Stomach (tissue), 19 donors: ENCODE data around the gene PNRC1. TPM values are rescaled to one million over a fixed set of nuclear protein-coding genes. Genes with fewer than 3 reads are reported as not detected.
"Not testable (repeated sequence)": the region's sequence is repeated elsewhere in the genome, so short reads cannot be mapped to it uniquely, and the experiment has no call there.

Source experiments
- DNase-seq, 2 donors: peaks; one replicate each; pipeline versions ENCODE4 v3.0.0 to v3.0.0-alpha.2; 2013 to 2019
- H3K27ac ChIP-seq, 5 donors: fragments of 200-600 bp in 4 of 5; sonication (generic) in 4 of 5; one replicate each; pipeline ENCODE4 v1.5.1; 2013 to 2019; ENCODE audit warnings: mild to moderate bottlenecking in 1 of 5, moderate library complexity in 1 of 5
- H3K27me3 ChIP-seq, 3 donors: fragments of 200-600 bp; sonication (generic); one replicate each; pipeline ENCODE4 v1.5.1; 2017 to 2019; ENCODE audit warnings: mixed run types in 1 of 3
- H3K36me3 ChIP-seq, 4 donors: fragments of 200-600 bp; sonication (generic); 1 replicate in 3 of 4; 2 replicates in 1 of 4; pipeline ENCODE4 v1.5.1; 2016 to 2019
- H3K4me1 ChIP-seq, 4 donors: fragments of 200-600 bp; sonication (generic); one replicate each; pipeline ENCODE4 v1.5.1; 2016 to 2019
- H3K4me3 ChIP-seq, 4 donors: fragments of 200-600 bp; sonication (generic) in 3 of 4; one replicate each; pipeline ENCODE4 v1.5.1; 2016 to 2019; ENCODE audit warnings: mild to moderate bottlenecking in 1 of 4
- H3K9me3 ChIP-seq, 4 donors: fragments of 200-600 bp; sonication (generic); one replicate each; pipeline ENCODE4 v1.5.1; 2016 to 2019
- CTCF ChIP-seq, 7 experiments: fragments of 450-650 bp in 4 of 7; fragments of 200-600 bp in 3 of 7; sonication (generic) in 3 of 7; IDR thresholded peaks; one replicate each; pipeline ENCODE4 v1.5.1; 2016 to 2019; ENCODE audit warnings: antibody characterized with exemption in 7 of 7, control low read depth in 2 of 7, mild to moderate bottlenecking in 1 of 7
- EP300 ChIP-seq: sonication (generic); formaldehyde crosslinking; IDR thresholded peaks from one replicate; pipeline ENCODE4 v1.6.1; 2017; ENCODE audit warnings: antibody characterized with exemption
- POLR2A ChIP-seq, 4 donors: fragments of 450-650 bp; IDR thresholded peaks; one replicate each; pipeline ENCODE4 v1.6.1; 2016; ENCODE audit warnings: antibody characterized with exemption in 4 of 4, control low read depth in 2 of 4, mild to moderate bottlenecking in 1 of 4, moderate library complexity in 1 of 4
- POLR2AphosphoS5 ChIP-seq, 3 donors: sonication (generic); formaldehyde crosslinking; IDR thresholded peaks; one replicate each; pipeline ENCODE4 v1.6.1; 2016; ENCODE audit warnings: antibody characterized with exemption in 3 of 3
- WGBS, 5 donors: extraction: QIAGEN DNeasy Blood & Tissue Kit in 3 of 5; methylation state at CpG; one replicate each; pipeline versions ENCODE4 v1.1.5 to v1.1.7; 2013 to 2018; 5-methylcytosine and 5-hydroxymethylcytosine counted together
- intact Hi-C: fragments of 100-400 bp; cut with DNase I; formaldehyde crosslinking; loops from one replicate; pipeline ENCODE4 v1.15.1; 2023; ENCODE audit warnings: low total_unique reads
- long read RNA-seq, 10 donors: transcript quantifications; one replicate each; lab custom pipeline, GENCODE V29; 2026
- polyA plus RNA-seq, 3 donors: library from polyadenylated mRNA; stranded (reverse); fragments of 200-250 nt; gene quantifications; one replicate each; pipeline ENCODE4 v1.2.3, GENCODE V29; 2013
- total RNA-seq, 5 donors: library from RNA; depleted of rRNA; stranded (reverse); fragments of >200 nt; gene quantifications; one replicate each; pipeline versions ENCODE4 v1.1.0 to v1.2.3, GENCODE V29; 2014 to 2016
- donor health status: healthy with polysubstance abuse.
- donor health status: Bipolar disorder and iron deficiency.
- donor health status: healthy.

Gene PNRC1
- total RNA-seq (100 to 1,000 TPM; 125 to 265 (median 158) TPM), polyA plus RNA-seq (10 to 100 TPM; 38.5 to 76.7 (median 49.2) TPM)
- long read RNA-seq, donor 1, transcript PNRC1-201 (2 exons, 2,065 nt): major isoform, 44 of 54 reads
- long read RNA-seq, donor 1, partial matches to known transcripts: 9 of 54 reads
- long read RNA-seq, donor 1, other reads (novel, unspliced or antisense): 0 of 54 reads
- long read RNA-seq, donor 2, transcript PNRC1-201 (2 exons, 2,065 nt): major isoform, 42 of 73 reads
- long read RNA-seq, donor 2, partial matches to known transcripts: 31 of 73 reads
- long read RNA-seq, donor 2, other reads (novel, unspliced or antisense): 0 of 73 reads
- long read RNA-seq, donor 3, transcript PNRC1-201 (2 exons, 2,065 nt): major isoform, 22 of 23 reads
- long read RNA-seq, donor 3, partial matches to known transcripts: 0 of 23 reads
- long read RNA-seq, donor 3, other reads (novel, unspliced or antisense): 0 of 23 reads
- long read RNA-seq, donor 4, partial matches to known transcripts: 0 of 4 reads
- long read RNA-seq, donor 4, other reads (novel, unspliced or antisense): 0 of 4 reads
- long read RNA-seq, donor 5, transcript PNRC1-201 (2 exons, 2,065 nt): major isoform, 63 of 63 reads
- long read RNA-seq, donor 5, partial matches to known transcripts: 0 of 63 reads
- long read RNA-seq, donor 5, other reads (novel, unspliced or antisense): 0 of 63 reads
- long read RNA-seq, donor 6, transcript PNRC1-201 (2 exons, 2,065 nt): major isoform, 88 of 177 reads
- long read RNA-seq, donor 6, partial matches to known transcripts: 88 of 177 reads
- long read RNA-seq, donor 6, other reads (novel, unspliced or antisense): 0 of 177 reads
- long read RNA-seq, donor 7, transcript PNRC1-201 (2 exons, 2,065 nt): major isoform, 51 of 66 reads
- long read RNA-seq, donor 7, partial matches to known transcripts: 15 of 66 reads
- long read RNA-seq, donor 7, other reads (novel, unspliced or antisense): 0 of 66 reads
- long read RNA-seq, donor 8, transcript PNRC1-201 (2 exons, 2,065 nt): major isoform, 46 of 47 reads
- long read RNA-seq, donor 8, partial matches to known transcripts: 0 of 47 reads
- long read RNA-seq, donor 8, other reads (novel, unspliced or antisense): 0 of 47 reads
- long read RNA-seq, donor 9, transcript PNRC1-201 (2 exons, 2,065 nt): major isoform, 38 of 52 reads
- long read RNA-seq, donor 9, partial matches to known transcripts: 14 of 52 reads
- long read RNA-seq, donor 9, other reads (novel, unspliced or antisense): 0 of 52 reads
- long read RNA-seq, donor 10, transcript PNRC1-201 (2 exons, 2,065 nt): major isoform, 8 of 9 reads
- long read RNA-seq, donor 10, partial matches to known transcripts: 0 of 9 reads
- long read RNA-seq, donor 10, other reads (novel, unspliced or antisense): 0 of 9 reads

- 0 to 1% (median 1%) methylated on average over 61 to 63 of the region's 63 CpGs for WGBS, 5 donors
- DNase-seq: peak; percentile 100
- Histone ChIP-seq H3K9me3 (no peaks in the 10 kb centered on the region), H3K4me1 (peaks cover 19 to 39% (median 31%) of the 10 kb centered on the region in 4 donors), H3K4me3 (peak within 1 kb of the TSS; percentile 54 to 100 (median 93)), H3K36me3 (peaks cover 18 to 22% (median 19%) of the 10 kb centered on the region in 4 donors), H3K27ac (peak within 1 kb of the TSS; percentile 99 to 100 (median 100)), H3K27me3 (no peaks in the 10 kb centered on the region)
- TF ChIP-seq EP300 (no peak), CTCF (IDR thresholded peaks at IDR 0.05) (no peak), POLR2A (IDR thresholded peaks at IDR 0.05) (peak in 3 of 4 donors; percentile 38 to 99 (median 99)), POLR2AphosphoS5 (IDR thresholded peaks at IDR 0.05) (peak; percentile 100)
- intact Hi-C loops: no loop called here
Observed at GRCh38 chr6:89080281-89081128, at the start of gene PNRC1. PNRC1 (plus strand) TSS chr6:89080751; CDS start chr6:89080895, 144 bp downstream.

GRCh38 chr6:89032599-89032998, 48.0 kb upstream of the PNRC1 start:
- Histone ChIP-seq H3K4me3 (no peak overlapping the region), H3K9me3 (peaks cover 0 to 6% (median 1%) of the 10 kb centered on the region in 4 donors), H3K27me3 (no peaks in the 10 kb centered on the region), H3K27ac (no peak overlapping the region), H3K36me3 (no peaks in the 10 kb centered on the region), H3K4me1 (peaks cover 18 to 58% (median 29%) of the 10 kb centered on the region in 4 donors)
- 74 to 89% (median 86%) methylated on average over 2 of the region's 2 CpGs for WGBS, 5 donors
- TF ChIP-seq POLR2AphosphoS5 (IDR thresholded peaks at IDR 0.05) (no peak), POLR2A (IDR thresholded peaks at IDR 0.05) (no peak), EP300 (no peak), CTCF (IDR thresholded peaks at IDR 0.05) (peak in 1 of 7 experiments; percentile 7)
- intact Hi-C loops: no loop called here
- DNase-seq: no peak

- Histone ChIP-seq H3K27me3 (no peaks in the 10 kb centered on the region), H3K4me1 (peaks cover 18 to 51% (median 29%) of the 10 kb centered on the region in 4 donors), H3K36me3 (no peaks in the 10 kb centered on the region), H3K27ac (peak overlapping the region in 2 of 5 donors; percentile 87 to 93), H3K4me3 (no peak overlapping the region), H3K9me3 (peaks cover 2 to 15% (median 6%) of the 10 kb centered on the region in 4 donors)
- 25 to 29% (median 28%) methylated on average over 1 of the region's 1 CpG for WGBS, 5 donors
- intact Hi-C loops: no loop called here
- TF ChIP-seq CTCF (IDR thresholded peaks at IDR 0.05): no peak
- no peak for TF ChIP-seq EP300
- TF ChIP-seq POLR2AphosphoS5 (IDR thresholded peaks at IDR 0.05): no peak
- no peak for TF ChIP-seq POLR2A (IDR thresholded peaks at IDR 0.05)
- no peak for DNase-seq
Observed at GRCh38 chr6:89033461-89033860, 47.1 kb upstream of the PNRC1 start.

GRCh38 chr6:89034116-89034515, 46.4 kb upstream of the PNRC1 start:
- DNase-seq, intact Hi-C loops, H3K36me3 ChIP-seq, H3K4me3 ChIP-seq, H3K27me3 ChIP-seq: not testable (repeated sequence)
- 73 to 81% (median 76%) methylated on average over 4 of the region's 4 CpGs for WGBS, 5 donors
- peaks cover 18 to 47% (median 29%) of the 10 kb centered on the region in 4 donors for H3K4me1 ChIP-seq
- peaks cover 2 to 16% (median 6%) of the 10 kb centered on the region in 4 donors for H3K9me3 ChIP-seq
- peak overlapping the region in 4 of 5 donors; percentile 85 to 96 (median 90) for H3K27ac ChIP-seq
